GM23338 (cell line): ENCODE results near the gene BAG5. TPM values are rescaled to one million over a fixed set of nuclear protein-coding genes. Genes with fewer than 3 reads are reported as not detected.
A peak's percentile ranks its signal among the peaks of the same experiment; 100 is the strongest.

Experiments used
- ATAC-seq: fragments of 200-7000 bp; cut with Tn5 transposase; 3 replicates; pipeline ENCODE4 v1.9.1; 2020
- DNase-seq: peaks from one replicate; pipeline ENCODE4 v3.0.0-alpha.2; 2015; ENCODE audit warnings: low spot score
- H2AFZ ChIP-seq: fragments of 200-600 bp; sonication (generic); 2 replicates; pipeline ENCODE4 v1.8.0; 2016; ENCODE audit warnings: antibody characterized with exemption, mild to moderate bottlenecking, moderate library complexity
- H3F3A ChIP-seq: fragments of 200-600 bp; sonication (generic); replicated peaks from 2 replicates; pipeline ENCODE4 v1.8.0; 2017; ENCODE audit warnings: antibody characterized with exemption, mixed run types, low read depth
- H3K27ac ChIP-seq: fragments of 200-600 bp; sonication (generic); 2 replicates; pipeline ENCODE4 v1.6.1; 2016; ENCODE audit warnings: low read depth
- H3K27me3 ChIP-seq: fragments of 200-600 bp; sonication (generic); 2 replicates; pipeline ENCODE4 v1.8.0; 2016; ENCODE audit warnings: mild to moderate bottlenecking, mixed run types, moderate library complexity; ENCODE audit not compliant: insufficient read depth
- H3K36me3 ChIP-seq: fragments of 200-600 bp; sonication (generic); 2 replicates; pipeline ENCODE4 v1.8.0; 2016; ENCODE audit warnings: mild to moderate bottlenecking; ENCODE audit not compliant: insufficient read depth
- H3K4me1 ChIP-seq: fragments of 200-600 bp; sonication (generic); 2 replicates; pipeline ENCODE4 v1.8.0; 2016; ENCODE audit warnings: mild to moderate bottlenecking, moderate library complexity; ENCODE audit not compliant: insufficient read depth
- H3K4me2 ChIP-seq: fragments of 200-600 bp; sonication (generic); 2 replicates; pipeline ENCODE4 v1.7.1; 2017; ENCODE audit warnings: mixed run types
- H3K4me3 ChIP-seq: fragments of 200-600 bp; sonication (generic); 2 replicates; pipeline ENCODE4 v1.6.1; 2016; ENCODE audit warnings: mixed run types
- H3K79me2 ChIP-seq: fragments of 200-600 bp; sonication (generic); replicated peaks from 2 replicates; pipeline ENCODE4 v1.8.0; 2017; ENCODE audit warnings: mild to moderate bottlenecking; ENCODE audit not compliant: insufficient read depth
- H3K9me2 ChIP-seq: fragments of 200-600 bp; sonication (generic); 2 replicates; pipeline ENCODE4 v1.8.0; 2017; ENCODE audit not compliant: insufficient read depth
- H4K20me1 ChIP-seq: fragments of 200-600 bp; sonication (generic); replicated peaks from 2 replicates; pipeline ENCODE4 v1.8.0; 2017; ENCODE audit warnings: mild to moderate bottlenecking; ENCODE audit not compliant: insufficient read depth
- H3K27ac Mint-ChIP-seq: 2 replicates; pipeline ENCODE4 v1.8.0; 2020; ENCODE audit warnings: inconsistent platforms, mild to moderate bottlenecking, moderate library complexity, mixed read lengths
- H3K27me3 Mint-ChIP-seq: 3 replicates; pipeline ENCODE4 v1.8.0; 2022; ENCODE audit warnings: low read depth, mild to moderate bottlenecking, moderate library complexity, mixed read lengths, inconsistent platforms; ENCODE audit not compliant: insufficient read depth, poor library complexity
- H3K36me3 Mint-ChIP-seq: 3 replicates; pipeline ENCODE4 v1.8.0; 2021; ENCODE audit warnings: low read depth, mild to moderate bottlenecking, inconsistent platforms, moderate library complexity, mixed read lengths
- H3K4me1 Mint-ChIP-seq: 3 replicates; pipeline ENCODE4 v1.8.0; 2020; ENCODE audit warnings: mild to moderate bottlenecking, inconsistent platforms, mixed read lengths
- H3K4me3 Mint-ChIP-seq: 3 replicates; pipeline ENCODE4 v1.8.0; 2021; ENCODE audit warnings: moderate library complexity, mild to moderate bottlenecking, inconsistent platforms, mixed read lengths
- H3K9me3 Mint-ChIP-seq: 3 replicates; pipeline ENCODE4 v1.8.0; 2020; ENCODE audit warnings: moderate library complexity, mild to moderate bottlenecking, inconsistent platforms, mixed read lengths
- EZH2 ChIP-seq: fragments of 200-600 bp; sonication (generic); IDR thresholded peaks from one replicate; pipeline ENCODE4 v1.8.0; 2017; ENCODE audit warnings: antibody characterized with exemption, mild to moderate bottlenecking, low read depth; ENCODE audit not compliant: unreplicated experiment
- EZH2phosphoT487 ChIP-seq: fragments of 200-600 bp; sonication (generic); IDR thresholded peaks from one replicate; pipeline ENCODE4 v1.8.1; 2018; ENCODE audit warnings: antibody characterized with exemption; ENCODE audit not compliant: unreplicated experiment
- POLR2AphosphoS5 ChIP-seq: IDR thresholded peaks from 2 replicates; pipeline ENCODE4 v1.6.1; 2016; ENCODE audit warnings: antibody characterized with exemption, low read depth
- ZNF331 ChIP-seq: fragments of 250-450 bp; sonication (Bioruptor Pico); IDR thresholded peaks from 2 replicates; pipeline ENCODE4 v1.5.0; 2020; ENCODE audit warnings: low read depth, mild to moderate bottlenecking, moderate library complexity
- polyA plus RNA-seq: library from polyadenylated mRNA; unstranded; fragments of >200 nt; fragmentation: Nextera tagmentation; extraction: Ambion mirVana; gene quantifications from 2 replicates; pipeline ENCODE4 v1.2.1, GENCODE V29; 2016
- total RNA-seq: library from RNA; depleted of rRNA; stranded (reverse); fragments of >200 nt; shearing (Covaris generic); gene quantifications from 2 replicates; pipeline ENCODE4 v1.2.3, GENCODE V29; 2014
- TF ChIP-seq, protein P1 (sequence below): IDR thresholded peaks from one replicate; pipeline ENCODE4 v1.6.1; 2018; ENCODE audit warnings: antibody characterized with exemption; ENCODE audit not compliant: unreplicated experiment
- TF ChIP-seq, protein P2 (sequence below), 2 experiments: fragments of 200-600 bp in 1 of 2; sonication (generic) in 1 of 2; conservative IDR thresholded peaks; 2 replicates each; pipeline versions ENCODE4 v1.5.1 to v1.6.1; 2016 to 2017; ENCODE audit warnings: antibody characterized with exemption in 2 of 2, low read depth in 2 of 2, mild to moderate bottlenecking in 2 of 2, moderate library complexity in 1 of 2

The BAG5 gene
- total and polyA plus RNA-seq, 2 experiments from 2014 or later = 21.1 to 29.2 TPM

DNA sequence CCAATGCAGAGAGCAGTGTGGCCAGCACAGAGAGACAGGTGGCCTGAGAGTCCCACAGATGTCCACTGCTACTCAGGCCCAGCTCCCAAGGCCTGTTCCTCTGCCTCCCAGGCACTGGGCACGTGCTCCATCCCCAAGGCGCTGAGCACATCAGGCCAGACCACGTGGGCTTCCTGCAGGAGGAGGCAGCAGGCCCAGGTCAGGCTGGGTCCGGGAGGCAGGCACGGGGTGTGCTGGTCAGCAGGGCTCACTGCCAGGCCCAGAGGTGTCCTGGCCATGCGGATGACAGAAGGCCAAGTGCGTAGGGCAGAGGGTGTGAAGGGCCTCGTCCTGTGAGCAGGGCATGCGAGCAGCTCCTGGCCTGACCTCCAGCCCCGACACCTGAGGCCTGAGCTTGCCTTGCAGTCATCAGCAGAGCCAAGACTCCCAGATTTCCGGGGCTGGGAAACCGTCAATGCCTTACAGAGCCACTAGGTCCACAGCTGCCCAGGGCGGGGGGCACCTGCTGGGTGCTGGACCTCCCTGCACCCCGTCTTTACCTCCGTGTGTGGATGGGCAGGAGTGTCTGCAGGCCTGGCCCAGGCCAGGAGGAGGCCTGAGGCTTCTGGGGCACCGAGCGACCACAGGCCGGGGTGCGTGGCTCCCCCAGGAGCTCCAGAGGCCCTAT, 18.6 kb downstream of the BAG5 start (continued):
- TF ChIP-seq, protein P1, sequence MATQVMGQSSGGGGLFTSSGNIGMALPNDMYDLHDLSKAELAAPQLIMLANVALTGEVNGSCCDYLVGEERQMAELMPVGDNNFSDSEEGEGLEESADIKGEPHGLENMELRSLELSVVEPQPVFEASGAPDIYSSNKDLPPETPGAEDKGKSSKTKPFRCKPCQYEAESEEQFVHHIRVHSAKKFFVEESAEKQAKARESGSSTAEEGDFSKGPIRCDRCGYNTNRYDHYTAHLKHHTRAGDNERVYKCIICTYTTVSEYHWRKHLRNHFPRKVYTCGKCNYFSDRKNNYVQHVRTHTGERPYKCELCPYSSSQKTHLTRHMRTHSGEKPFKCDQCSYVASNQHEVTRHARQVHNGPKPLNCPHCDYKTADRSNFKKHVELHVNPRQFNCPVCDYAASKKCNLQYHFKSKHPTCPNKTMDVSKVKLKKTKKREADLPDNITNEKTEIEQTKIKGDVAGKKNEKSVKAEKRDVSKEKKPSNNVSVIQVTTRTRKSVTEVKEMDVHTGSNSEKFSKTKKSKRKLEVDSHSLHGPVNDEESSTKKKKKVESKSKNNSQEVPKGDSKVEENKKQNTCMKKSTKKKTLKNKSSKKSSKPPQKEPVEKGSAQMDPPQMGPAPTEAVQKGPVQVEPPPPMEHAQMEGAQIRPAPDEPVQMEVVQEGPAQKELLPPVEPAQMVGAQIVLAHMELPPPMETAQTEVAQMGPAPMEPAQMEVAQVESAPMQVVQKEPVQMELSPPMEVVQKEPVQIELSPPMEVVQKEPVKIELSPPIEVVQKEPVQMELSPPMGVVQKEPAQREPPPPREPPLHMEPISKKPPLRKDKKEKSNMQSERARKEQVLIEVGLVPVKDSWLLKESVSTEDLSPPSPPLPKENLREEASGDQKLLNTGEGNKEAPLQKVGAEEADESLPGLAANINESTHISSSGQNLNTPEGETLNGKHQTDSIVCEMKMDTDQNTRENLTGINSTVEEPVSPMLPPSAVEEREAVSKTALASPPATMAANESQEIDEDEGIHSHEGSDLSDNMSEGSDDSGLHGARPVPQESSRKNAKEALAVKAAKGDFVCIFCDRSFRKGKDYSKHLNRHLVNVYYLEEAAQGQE = no peak
- no peak for TF ChIP-seq EZH2
- TF ChIP-seq EZH2phosphoT487 = no peak
- TF ChIP-seq POLR2AphosphoS5 = no peak
- TF ChIP-seq, protein P2, sequence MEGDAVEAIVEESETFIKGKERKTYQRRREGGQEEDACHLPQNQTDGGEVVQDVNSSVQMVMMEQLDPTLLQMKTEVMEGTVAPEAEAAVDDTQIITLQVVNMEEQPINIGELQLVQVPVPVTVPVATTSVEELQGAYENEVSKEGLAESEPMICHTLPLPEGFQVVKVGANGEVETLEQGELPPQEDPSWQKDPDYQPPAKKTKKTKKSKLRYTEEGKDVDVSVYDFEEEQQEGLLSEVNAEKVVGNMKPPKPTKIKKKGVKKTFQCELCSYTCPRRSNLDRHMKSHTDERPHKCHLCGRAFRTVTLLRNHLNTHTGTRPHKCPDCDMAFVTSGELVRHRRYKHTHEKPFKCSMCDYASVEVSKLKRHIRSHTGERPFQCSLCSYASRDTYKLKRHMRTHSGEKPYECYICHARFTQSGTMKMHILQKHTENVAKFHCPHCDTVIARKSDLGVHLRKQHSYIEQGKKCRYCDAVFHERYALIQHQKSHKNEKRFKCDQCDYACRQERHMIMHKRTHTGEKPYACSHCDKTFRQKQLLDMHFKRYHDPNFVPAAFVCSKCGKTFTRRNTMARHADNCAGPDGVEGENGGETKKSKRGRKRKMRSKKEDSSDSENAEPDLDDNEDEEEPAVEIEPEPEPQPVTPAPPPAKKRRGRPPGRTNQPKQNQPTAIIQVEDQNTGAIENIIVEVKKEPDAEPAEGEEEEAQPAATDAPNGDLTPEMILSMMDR (conservative IDR thresholded peaks at IDR 0.05; ENCODE audit: low read depth in 2 of 2) = no peak

DNA sequence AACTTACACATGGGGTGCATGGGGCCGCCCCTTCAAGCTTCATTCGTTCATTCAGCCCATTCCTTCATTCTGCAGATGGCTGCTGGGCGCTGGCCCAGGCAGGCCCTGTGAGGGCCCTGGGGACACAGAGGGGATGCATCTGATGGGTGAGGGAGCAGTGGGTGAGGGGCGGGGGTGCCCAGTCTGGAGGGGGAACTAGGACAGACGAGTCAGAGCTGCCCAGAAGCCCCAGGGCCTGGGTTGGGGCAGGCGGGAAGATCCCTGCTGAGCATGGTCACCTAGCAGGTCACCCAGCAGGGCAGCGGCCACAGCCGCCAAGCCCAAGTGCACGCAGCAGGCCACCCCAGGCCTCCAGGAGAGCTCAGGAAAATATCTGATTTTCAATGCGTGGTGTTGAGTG, 19.3 kb downstream of the BAG5 start:
- no peaks in the 10 kb centered on the region for H3K36me3 Mint-ChIP-seq
- H3K9me3 Mint-ChIP-seq = no peaks in the 10 kb centered on the region
- Histone ChIP-seq H3K4me1 (peaks cover 18% of the 10 kb centered on the region), H3K4me3 (peak overlapping the region; percentile 53), H2AFZ (0 out of 2 replicates have a peak overlapping the region, but pooled peaks have one; percentile 59), H3K27me3 (no peaks in the 10 kb centered on the region; the same call in 1 of the 2 replicates), H3K79me2 (no peaks in the 10 kb centered on the region), H3K27ac (peak overlapping the region; percentile 94), H4K20me1 (no peaks in the 10 kb centered on the region), H3K9me2 (no peaks in the 10 kb centered on the region), H3K36me3 (no peaks in the 10 kb centered on the region), H3K4me2 (peak overlapping the region; percentile 84), H3F3A (0 out of 2 replicates have a peak, but pooled peaks cover 3% of the 10 kb centered on the region)
- DNase-seq = no peak
- peaks cover 12% of the 10 kb centered on the region; the same call in 2 of the 3 replicates for H3K4me1 Mint-ChIP-seq
- TF ChIP-seq ZNF331 = no peak
- TF ChIP-seq EZH2phosphoT487 = no peak
- TF ChIP-seq, protein P2 (conservative IDR thresholded peaks at IDR 0.05; ENCODE audit: low read depth in 2 of 2) = no peak
- H3K27me3 Mint-ChIP-seq = peaks cover 13% of the 10 kb centered on the region
- no peak; the same call in 2 of the 3 replicates for ATAC-seq
- H3K27ac Mint-ChIP-seq = peak overlapping the region; percentile 80; the same call in 1 of the 2 replicates
- H3K4me3 Mint-ChIP-seq = peak overlapping the region; percentile 29; the same call in 2 of the 3 replicates
